GM21367 (cell line): ENCODE measurements around the gene AIRE.
"Not testable (repeated sequence)": the region's sequence is repeated elsewhere in the genome, so short reads cannot be mapped to it uniquely, and the experiment has no call there.

ENCODE experiments used
- ATAC-seq: cut with Tn5 transposase; IDR thresholded peaks from one replicate; pipeline ENCODE4 v1.9.1; 2021; ENCODE audit not compliant: unreplicated experiment

The AIRE gene

DNA sequence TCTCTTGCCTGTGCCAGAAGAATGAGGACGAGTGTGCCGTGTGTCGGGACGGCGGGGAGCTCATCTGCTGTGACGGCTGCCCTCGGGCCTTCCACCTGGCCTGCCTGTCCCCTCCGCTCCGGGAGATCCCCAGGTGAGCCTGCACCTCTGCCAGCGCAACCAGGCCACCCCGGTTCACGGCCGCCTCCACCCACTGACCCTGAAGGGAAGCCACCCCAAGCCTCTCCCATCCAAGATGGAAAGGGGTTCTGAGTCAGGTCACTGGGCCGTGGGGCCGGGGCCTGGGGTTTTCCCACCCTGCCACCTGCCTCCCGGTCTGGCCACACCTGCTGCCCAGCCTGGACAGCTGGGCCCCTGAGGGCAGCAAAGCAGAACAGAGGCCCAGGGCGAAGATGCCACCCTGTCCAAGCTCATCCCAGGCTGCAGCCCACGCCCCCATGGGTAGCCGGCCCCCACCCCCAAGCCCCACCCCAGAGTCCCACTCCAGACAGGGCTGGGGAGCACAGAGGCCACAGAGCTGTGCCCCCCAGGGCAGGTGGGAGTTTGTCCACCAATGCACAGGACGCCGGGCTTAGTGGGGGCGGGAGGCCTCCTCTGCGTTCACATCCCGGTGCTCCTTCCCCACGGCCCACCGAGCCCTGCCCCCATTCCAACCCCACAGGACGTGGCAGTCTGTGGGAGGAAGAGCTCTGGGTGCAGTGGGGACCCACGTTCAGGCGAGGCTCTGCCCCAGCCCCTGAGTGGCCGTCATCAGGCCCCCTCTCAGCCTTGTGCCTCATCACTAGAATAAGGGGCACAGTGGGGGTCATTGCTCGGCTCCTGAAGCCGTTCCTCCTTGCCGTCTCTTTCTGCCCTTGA, 5.6 kb downstream of the AIRE start:
- no peak for ATAC-seq

DNA sequence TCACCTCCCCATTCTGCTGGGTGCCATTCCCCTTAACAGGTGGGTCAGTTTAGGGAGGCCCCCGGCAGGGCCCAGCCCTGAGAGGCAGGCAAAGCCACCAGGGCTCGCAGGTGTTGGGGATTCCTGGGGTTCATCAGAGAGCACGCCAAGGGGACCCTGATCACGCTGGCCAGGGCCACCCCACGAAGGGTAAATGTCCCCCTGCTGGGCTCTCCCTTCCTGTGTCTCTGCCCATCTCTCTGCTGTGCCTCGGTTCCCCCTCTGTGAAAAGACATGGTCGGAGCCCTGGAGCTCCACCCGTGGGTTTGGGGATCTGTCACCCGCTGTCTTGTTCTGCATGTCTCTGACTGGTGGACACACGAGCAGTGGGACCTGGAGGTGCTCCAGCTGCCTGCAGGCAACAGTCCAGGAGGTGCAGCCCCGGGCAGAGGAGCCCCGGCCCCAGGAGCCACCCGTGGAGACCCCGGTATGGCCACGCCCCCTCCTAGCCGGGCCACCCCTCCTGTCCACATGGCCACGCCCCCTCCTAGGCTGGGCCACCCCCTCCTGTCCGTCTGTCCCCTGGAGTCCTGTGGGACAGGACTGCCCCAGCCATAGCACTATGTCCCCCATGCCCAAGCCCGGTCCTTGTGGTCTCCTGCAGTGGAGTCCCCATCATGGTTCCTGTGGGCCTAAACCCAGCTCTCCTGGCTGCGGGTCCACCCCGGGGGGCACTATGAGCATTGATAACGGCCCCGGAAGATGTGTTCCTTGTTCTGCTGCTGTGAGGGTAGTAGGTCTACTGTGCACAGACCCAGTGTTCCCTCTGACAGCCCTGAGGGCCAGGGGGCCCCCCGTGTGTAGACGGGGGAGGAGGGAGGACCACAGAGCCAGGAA, 6.5 kb downstream of the AIRE start:
- ATAC-seq: no peak

- no peak for ATAC-seq
These were observed 7.1 kb downstream of the AIRE start for GRCh38 chr21:44292812-44293195.

DNA sequence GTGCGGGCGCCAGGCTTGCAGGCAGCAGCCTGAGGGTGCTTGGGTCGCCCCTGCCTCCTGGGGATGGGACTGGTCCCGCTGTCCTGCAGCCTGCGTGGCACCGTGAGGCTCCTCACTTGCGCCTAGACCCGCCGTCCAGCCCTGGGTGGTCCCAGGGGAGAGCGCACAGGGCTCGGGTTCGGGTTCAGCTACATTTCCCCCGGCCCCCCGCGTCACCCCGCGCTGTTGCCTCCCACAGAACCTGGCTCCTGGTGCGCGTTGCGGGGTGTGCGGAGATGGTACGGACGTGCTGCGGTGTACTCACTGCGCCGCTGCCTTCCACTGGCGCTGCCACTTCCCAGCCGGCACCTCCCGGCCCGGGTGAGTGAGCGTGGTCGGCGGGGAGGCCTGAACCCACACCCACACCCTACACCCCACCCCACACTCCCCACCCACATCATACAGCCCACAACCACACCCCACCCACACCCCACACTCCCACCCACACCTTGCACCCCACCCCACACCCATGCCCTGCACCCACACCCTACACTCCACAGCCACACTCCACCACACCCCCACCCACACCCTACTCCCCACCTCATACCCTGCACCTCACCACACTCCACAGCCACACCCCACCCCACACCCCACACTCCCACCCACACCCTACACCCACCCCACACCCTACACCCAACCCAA, 8.0 kb downstream of the AIRE start:
- no peak for ATAC-seq

DNA sequence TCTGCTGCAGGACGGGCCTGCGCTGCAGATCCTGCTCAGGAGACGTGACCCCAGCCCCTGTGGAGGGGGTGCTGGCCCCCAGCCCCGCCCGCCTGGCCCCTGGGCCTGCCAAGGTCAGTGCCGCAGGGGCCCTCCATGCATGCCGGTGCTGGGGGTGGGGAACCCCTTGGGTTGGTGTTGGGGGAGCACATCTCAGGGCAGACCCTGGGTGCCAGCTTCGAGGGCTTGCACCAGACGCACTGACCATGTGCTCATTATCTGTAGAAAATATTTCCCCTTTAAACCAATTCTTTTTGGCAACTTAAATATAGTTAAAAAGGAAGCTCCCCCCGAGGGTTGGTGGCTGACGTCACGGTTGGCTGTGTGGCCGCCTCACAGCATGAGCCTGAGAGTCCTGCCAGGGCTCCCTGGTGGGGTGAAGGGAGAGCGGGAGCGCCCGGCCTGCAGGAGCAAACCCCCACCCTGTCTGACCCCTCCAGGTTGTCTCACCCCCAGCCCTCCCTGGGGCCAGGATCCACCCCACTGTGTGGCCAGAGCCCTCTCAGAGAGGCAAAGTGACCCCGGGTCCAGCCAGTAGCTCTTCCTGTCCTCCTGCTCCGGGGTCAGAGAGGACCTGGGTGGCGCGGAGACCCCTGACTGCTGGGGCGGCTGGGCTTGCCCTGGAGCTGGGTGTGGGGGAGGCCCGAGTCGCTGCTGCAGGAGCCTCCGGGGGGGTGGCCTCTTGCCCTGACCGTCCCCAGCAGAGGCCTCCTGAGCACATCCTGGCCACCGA, 8.9 kb downstream of the AIRE start:
- ATAC-seq: no peak

- no peak for ATAC-seq
These were observed 9.5 kb downstream of the AIRE start for GRCh38 chr21:44295163-44295573.

- no peak for ATAC-seq
These were observed 10.0 kb downstream of the AIRE start for GRCh38 chr21:44295646-44296045.

DNA sequence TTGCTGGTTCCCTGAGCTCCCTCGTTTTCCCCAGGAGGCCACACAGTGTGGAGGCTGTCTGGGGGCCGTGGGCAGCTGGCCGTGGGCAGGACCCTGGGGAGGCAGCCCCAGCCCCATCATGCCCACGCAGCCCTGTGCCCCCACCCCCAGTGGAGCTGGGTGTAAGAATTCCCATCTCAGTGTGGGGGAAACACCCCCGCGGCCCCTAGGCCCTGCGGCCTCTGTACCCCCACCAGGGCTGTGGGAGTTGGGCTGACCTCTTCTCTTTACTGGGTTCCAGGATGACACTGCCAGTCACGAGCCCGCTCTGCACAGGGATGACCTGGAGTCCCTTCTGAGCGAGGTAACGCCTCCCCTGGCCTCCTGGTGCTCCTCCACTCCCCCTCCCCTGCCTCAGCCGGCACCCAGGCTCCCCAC, 10.4 kb downstream of the AIRE start:
- no peak for ATAC-seq

- ATAC-seq: no peak
These were observed 11.2 kb downstream of the AIRE start for GRCh38 chr21:44296916-44297315.

GRCh38 chr21:44297525-44298290, 12.0 kb downstream of the AIRE start:
- ATAC-seq: no peak

DNA sequence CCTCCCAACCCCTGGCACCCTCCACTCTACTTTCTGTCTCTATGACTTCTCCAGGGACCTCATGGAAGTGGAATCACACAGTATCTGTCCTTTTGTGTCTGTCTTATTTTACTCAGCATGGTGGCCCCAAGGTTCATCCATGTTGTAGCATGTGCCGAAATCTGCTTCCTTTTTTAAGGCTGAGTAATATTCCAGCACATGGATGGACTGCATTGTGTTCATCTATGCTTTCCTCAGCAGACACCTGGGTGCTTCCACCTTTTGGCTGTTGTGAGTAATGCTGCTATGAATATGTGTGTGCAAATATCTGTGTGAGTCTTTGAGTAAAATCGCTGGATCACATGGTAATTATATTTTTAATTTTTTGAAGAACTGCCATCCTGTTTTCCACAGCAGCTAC, 12.6 kb downstream of the AIRE start:
- ATAC-seq: no peak

GRCh38 chr21:44299085-44299457, 13.4 kb downstream of the AIRE start:
- ATAC-seq: no peak

DNA sequence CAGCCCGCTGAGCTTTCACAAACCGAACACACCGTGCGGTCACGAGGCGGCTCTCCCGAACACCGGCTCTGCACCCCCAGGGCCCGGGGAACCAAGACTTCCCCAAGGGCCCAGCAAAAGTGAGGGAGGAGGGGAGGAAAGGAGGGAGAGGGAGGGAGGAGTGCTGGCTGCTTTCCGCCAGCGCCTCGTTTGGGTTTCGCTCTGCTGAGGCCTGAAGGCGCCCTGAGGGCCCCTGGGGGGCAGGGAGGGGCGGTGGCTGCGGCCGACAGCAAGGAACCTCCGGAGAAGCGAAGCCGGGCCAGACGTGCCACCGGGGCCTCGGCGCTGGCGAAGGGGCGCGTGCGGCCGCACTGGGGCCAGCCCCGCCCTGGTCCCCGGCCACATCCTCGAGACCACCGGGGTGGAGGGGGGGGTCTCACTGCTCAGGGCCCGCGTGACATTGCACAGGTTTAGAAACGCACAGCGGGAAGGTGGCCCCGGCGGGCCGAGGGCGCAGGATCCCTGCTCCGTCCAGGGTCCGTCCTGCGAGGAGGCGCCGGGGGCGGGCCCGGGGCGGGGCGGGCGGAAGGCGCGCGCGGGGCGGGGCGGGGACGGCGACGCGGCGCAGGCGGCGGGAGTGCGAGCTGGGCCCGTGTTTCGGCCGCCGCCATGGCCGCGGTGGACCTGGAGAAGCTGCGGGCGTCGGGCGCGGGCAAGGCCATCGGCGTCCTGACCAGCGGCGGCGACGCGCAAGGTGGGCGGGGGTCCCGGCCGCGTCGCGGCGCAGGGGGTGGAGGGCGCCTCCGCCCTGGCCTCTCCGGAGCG, 14.0 kb downstream of the AIRE start, which contains the start of gene PFKL:
TSS of gene PFKL (plus strand) at position 596 of the 804 bp plus-strand sequence. CDS start at position 649, 53 bp downstream.
- peak; percentile 42 for ATAC-seq

DNA sequence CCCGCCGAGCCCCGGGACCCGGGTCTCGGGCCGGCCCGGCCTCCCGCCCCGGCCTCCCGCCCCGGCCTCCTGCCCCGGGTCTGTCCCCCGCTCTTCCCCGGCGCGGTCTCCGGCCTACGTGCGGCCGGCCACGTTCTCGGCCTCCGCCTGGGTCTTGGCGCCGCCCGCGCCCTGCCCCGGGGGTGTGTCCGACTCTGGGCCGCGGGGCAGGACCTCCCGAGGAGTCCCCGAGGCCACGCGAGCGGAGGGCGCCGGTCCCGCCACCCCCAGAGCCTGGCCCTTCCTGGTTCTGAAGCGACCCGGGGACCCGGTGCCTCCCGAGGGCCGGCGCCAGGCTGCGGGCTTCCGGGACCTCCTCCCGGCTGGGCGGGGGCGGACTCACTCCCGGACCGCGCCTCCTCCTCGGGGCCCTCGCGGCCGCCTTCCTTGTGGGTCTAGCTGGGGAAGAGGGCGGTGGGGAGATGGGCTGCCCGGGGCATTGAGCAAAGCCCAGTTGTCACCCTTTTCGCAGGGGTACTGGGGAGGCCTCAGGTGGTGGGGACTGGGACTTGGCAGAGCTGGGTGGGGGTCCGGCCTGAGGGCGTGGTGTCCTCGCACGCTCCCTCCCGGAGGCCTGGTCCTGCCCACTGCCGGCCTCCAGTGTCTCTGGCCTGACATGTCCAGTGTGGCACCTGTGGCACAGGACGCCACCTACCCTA, 14.7 kb downstream of the AIRE start:
- ATAC-seq: peak; percentile 15

DNA sequence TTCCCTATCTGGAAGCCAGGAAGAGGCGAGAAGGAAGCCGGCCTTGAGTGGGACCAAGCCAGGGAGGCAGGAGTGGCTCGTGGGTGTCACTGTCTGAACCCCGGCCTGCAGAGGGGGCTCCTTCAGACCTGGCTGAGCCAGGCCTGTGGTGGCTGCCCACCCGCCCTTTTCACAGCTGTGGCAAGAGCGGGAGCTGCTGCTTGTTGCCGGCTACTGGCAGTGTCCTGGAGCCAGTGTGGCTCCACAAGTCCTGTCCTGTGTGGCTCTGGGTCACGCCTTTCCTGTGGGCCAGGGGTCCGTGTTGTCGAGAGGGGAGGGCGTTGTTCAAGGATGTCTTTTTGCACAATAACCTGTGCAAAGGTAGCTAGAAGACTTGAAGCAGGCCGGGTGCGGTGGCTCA, 15.5 kb downstream of the AIRE start:
- no peak for ATAC-seq

DNA sequence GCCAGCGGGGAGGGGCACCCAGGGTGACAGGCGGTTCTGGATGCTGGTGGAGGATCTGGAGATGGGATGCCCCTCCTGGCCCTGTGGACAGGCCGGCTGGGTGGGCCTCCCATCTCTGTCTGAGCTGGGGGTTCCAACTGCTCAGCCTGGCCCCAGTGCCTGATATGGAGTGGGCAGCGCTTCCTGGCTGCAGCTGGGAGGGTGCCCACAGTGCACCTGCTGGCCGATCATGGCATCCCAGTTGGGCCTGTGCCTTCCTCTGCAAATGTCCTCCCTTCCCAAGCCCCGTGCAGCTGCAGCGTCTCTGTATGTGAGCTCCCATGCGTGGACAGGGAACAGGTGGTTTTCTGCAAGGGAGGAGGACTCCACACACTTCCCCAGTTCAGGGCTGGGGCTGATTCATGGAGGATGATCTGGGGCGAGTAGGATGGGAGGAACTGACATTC, 16.3 kb downstream of the AIRE start:
- no peak for ATAC-seq

GRCh38 chr21:44302573-44303401, 17.1 kb downstream of the AIRE start:
- ATAC-seq: not testable (repeated sequence)
